Stimulated activated CD8-positive, alpha-beta memory T cell treated with anti-CD3 and anti-CD28 coated beads, Interleukin-15, amount 100 ng/mL, for 1 hour (primary cell): ENCODE data around the gene SH3BP5.

ENCODE experiments used
- DNase-seq: peaks from one replicate; pipeline ENCODE4 v3.0.0-alpha.2; 2020; ENCODE audit warnings: low read depth

The SH3BP5 gene

DNA sequence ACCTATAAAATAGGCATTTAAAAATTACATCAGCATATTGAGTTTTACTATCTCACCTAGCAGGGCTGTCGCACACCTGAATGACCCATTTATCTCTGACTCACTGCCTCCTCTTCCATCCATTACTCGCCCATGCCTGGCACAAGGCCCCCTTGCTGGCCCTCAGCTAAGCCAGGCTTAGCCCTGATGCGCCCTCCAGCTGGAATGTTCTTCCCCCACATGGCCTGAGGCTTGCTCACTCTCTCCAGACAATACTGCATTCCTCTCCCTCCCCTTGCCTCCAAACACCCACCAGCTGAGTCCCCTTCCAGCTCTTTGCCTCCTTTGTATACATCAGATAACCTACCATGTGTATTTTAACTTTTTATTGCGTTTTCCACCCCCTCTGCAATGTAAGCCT is 7.2 kb downstream of the SH3BP5 start:
- DNase-seq: no peak

DNA sequence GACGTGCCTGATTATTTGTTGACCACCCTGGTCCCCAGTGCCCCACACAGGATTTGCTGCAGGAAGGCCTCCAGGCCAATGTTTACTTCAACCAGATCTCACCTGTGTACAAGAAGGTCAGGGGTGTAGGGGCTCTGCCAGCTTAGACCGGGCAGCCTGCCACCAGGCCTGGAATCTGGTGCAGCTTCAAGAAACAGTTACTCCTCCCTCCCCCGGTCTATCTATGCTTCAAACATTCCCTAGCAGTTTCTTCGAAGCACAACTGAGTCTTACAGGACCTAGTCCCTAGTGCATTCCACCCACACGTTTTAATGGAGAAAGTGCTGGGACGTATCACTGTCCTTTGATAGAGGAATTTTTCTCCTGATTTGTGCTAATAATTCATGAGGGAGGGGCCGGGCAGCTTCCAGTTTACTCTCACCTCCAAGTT is 8.0 kb downstream of the SH3BP5 start:
- no peak for DNase-seq

DNA sequence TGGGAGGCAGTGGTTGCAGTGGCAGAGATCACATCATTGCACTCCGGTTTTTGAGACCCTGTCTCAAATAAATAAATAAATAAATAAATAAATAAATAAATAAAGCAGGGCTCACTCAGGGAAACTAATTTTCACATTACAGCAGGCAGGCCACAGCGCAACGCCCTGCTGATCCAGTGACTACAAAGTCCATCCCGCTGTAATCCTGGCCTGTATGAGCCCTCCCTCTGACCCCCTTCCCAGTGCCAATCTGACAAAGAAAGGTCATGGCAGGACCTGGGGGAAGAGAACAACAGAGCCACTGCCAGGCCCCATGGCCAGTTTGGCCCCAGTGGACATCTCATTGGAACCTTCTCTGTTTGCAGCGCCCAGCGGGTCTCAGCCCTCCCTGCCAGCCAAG is 9.3 kb downstream of the SH3BP5 start:
- no peak for DNase-seq

DNA sequence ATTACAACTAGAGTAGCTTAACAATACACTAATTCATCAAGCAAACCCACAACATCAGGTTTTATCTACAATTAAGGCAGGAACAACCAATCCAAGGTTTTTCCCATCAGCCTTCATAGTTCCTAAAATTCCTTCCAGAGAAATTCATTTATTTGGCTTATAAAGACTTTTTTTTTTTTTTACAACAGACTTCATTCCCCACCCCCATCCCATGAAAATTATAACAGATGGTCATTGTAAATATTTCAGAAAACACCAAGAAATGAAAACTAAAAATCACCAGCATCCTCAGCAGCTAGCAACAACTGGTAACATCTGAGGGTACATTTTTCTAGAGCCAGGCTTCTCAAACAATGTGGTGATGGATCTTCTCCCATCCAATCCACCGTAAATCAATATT is 11.0 kb downstream of the SH3BP5 start:
- no peak for DNase-seq

DNA sequence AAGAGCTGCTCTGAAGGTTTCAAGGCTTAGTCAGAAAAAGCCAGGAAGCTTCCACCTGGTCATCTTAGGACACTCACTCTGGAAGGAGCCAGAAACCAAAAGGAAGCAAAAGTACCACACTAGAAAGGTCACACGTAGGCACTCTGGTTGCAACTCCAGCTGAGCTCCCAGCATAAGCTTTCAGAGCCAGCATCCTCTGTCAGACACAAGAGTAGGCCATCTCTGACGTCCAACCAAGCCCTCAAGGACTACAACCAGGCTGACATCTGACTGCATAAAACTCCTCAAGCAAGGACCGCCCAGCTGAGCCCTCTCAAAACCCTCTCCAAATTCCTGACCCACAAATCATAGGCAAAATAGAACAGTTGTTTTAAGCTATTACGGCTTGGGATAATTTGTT is 12.8 kb downstream of the SH3BP5 start:
- DNase-seq: no peak

DNA sequence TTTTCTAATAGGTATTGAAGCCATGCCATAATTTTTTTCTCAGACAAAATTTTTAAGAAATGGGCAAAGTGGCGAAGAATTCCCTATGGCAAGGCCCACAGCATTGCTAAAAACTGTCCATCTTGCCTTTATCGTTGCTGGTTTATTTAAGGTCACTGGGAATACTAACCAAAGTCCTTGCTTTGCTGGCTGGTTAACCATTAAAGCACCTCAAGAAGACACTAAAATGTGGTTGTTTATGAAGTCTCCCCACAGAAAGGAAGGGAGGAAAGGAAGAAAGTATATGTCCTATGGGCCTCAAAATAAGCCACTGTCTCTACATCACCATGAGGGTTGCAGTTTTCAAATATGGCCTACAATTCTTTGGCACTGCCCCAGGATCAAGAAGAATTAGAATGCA is 13.2 kb downstream of the SH3BP5 start:
- DNase-seq: no peak

DNA sequence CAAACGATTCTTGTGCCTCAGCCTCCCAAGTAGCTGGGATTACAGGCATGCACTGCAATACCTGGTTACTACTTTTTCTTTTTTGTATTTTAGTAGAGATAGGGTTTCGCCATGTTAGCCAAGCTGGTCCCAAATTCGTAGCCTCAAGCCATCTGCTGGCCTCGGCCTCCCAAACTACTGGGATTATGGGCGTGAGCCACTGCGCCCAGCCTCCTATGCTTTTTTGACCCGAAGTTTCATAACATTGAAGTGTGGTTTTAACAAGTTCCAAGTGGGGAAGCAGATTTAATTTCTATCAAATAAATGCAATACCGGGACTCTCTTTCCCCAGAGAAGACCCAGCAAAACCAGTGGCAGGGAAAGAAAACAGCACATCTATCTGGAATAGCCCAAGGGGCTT is 13.7 kb downstream of the SH3BP5 start:
- no peak for DNase-seq

DNA sequence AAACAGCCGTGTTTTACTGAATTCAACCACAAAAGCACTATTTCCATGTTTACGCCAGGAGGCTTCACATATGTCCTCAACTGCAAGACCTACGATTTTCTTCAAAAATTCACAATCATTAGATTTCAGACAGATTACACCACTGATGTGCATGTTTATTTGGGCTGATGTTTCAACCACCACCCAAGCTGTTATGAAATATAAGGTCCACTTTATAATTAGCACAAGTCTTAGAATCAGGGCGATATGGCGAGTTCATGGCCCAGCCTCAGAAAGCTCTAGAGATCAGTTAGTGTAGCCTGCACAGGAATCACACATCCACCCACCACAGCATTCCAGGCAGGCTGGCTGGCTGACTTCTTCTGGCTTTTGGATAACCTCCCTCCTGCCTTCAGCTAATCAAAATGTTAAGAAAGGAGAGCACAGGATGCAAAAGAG is 15.4 kb downstream of the SH3BP5 start:
- DNase-seq: no peak

DNA sequence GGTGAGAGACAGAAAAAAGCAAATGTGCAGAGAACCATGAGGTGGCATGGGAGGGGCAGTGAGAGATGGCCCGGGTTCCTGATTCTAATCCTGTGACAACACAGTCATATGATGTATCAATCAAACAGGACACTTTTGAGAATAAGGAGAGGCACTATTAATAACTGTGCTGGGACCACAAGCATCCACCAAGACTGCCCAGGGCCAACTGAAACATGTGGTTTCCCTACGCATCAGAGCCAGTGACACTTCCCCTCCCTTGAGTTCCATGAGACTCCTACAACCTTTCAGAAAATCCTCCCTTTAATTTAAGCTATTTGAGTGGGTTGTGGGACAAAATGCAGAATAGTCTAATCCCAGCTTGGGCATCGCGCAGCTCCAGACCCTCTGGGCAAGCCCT is 17.4 kb downstream of the SH3BP5 start:
- no peak for DNase-seq

DNA sequence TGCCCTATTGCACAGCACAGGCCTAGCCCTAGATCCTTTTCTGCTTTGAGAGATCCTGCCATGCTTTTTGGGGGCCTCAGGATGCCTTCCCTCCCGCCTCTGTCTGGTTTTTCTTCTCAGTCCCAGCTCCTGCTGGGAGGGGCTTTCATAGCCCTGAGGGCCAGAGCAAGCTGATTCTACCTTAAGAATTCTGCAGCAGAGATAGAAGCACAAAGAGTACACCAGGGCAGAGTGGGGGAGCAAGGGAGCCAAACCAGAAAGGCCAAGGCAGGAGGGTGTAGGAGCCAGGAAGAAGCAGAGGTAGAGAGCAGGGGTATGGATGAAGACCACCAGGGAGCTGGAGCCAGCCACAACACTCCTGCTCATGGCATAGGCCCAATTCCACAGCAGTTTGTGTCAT is 18.1 kb downstream of the SH3BP5 start:
- DNase-seq: no peak

DNA sequence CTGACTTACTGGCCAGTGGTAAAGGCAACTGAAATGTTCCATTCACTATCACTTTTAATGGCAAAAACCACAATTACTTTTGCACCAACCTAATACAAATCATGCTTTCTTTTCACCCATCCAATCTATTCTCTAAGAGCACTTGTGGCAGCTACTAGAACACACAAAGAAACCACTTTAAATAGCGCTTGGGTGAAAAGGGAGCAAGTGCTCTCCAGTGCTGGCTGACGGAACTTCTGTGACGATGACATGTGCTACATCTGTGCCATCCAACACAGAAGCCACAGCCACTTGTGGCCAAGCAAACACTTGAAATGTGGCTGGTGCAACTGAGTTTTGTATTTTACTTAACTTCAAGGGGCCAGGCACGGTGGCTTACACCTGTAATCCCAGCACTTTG is 18.9 kb downstream of the SH3BP5 start:
- no peak for DNase-seq

DNA sequence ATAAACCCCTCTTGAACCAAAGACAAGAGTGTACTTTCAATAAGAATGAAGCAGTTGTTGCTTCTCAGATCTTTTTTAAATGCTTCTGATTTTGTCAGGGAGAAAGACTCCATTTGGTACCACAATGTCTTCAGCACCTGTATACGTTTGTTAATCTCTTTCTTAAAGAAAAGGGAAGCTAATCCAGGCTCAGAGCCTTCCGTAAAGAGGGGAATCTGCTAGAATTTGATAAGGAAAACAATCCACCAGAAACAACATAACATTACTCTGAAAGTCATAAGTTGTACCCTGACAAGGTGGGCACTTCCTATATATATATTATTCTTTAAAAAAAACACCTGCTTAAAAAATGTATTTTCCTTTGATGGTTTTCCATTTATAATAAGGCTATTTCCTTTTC is 19.8 kb downstream of the SH3BP5 start:
- no peak for DNase-seq

DNA sequence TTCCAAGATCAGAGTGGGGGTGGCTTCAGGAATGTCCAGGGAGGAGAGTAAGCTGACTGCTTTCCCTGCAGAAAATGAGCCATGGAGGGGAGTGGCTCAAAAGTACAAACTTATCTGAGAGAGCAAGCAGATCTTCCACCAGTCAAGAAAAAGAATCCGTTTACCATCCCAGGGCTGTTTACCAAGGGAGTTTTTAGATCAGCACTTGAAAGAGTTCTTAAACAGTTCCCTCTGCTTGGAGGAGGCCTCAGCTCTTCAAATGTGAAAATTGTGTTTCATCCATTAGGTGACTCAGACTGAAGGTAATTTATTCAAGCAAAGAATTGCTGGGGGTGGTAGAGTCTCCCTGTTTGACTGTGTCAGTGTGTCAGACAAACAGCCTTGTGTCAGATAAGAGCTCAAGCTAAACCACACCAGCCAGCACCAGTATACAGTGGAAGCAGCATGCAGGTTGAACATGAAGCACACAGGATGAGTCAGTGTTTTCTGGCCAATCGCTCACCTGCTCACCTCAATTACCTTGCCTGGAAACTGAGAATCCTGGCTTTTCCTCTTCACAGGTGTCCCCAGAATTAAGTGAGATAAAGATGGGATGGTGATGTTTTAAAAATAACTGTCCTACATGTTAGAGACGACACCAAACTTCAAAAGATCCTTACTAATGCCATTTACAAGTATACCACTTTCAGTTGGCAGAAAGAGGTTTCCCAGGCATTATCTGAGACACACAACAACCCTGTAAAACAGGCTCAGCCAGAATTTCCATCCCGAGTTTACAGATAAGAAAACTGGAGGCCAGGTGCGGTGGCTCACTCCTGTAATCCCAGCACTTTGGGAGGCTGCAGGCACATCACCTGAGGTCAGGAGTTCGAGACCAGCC is 21.7 kb downstream of the SH3BP5 start:
- no peak for DNase-seq

DNA sequence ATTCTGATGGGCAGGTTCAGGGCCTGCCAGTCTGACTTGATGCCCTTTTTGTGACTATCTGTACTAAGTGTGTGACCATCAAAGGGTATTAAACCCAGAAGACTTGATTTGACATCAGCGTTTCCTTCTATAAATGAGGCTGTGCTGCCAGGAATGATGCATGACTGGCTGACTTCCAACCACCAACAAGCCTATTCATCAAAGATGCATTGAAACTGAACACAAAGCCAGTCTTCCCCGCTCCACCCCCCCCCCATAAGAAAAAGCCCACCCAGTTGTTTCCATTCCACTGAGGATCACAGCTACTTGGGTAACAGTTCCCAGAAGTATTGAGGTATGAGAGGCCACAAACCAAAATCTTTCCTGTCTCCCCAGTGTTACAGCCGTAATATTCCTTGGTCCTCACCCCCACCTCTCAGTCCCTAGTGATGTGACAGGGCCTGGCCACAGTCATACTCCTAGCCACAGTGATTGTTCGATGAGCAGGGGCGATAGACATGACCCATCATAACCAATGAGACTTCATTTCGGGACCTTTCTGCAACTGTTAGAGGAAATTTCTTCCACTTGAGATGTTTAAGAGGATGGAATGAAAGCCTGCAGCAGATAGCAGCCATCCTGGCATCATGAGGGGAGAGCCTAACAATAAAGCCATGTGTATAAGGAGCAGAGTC is 22.6 kb downstream of the SH3BP5 start:
- no peak for DNase-seq

DNA sequence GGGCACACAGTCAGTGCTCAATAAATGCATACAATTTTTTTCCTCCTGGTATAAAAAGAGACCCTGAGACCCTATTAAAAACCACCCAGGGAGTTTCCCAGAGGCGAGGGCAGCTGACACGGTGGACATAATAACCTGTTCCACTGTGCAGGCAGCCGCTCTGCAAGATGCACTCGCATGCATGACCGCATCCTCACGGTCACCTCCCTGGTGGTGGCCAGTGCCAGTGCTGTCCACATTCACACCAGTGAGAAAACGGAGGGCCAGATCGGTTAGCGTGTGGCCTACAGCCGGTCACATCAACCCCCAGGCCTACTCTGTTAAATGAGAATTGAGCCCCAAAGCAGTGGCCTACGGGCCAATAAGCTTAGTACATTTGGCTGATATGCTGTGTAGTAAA is 24.8 kb downstream of the SH3BP5 start:
- DNase-seq: no peak

DNA sequence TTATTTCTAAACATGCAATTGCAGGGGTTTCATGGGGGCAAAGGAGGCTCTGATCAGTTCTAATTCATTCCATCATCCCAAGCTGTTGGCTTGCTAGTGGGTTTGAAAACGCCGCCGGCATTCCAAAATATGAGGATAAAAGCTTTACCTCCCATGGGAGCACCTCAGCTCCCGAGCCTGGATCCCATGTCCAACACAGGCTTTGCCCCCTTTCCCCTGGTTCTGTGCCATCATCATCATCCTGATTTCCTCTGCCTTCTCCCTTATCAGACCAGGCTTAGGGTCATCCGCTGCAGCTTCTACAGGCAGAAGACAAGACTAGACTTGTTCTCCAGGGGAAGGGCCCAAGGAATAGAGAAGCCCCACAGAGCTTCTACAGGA is 25.4 kb downstream of the SH3BP5 start:
- no peak for DNase-seq

DNA sequence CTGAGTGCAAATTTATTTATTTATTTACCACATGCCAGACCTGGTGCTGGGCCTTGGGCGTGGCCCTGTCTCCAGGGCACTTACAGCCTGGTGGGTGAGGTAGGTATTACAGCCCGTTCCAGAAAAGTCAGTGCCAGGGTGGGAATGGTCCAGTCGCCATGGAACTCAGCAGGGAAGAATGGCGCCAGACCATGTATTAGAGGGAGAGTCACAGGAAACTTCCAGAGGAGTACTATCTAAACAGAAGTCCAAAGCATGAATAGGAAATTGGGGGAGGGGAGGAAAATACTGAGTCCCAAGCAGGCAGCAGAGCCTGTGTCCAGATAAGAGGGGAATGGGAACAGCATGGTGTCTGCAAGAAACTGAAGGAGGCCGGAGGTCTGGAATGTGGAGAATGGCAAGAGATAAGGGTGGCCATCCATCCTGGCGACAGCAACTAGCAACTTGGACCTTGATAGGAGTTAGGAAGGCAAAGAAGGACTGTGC is 27.0 kb downstream of the SH3BP5 start:
- no peak for DNase-seq

DNA sequence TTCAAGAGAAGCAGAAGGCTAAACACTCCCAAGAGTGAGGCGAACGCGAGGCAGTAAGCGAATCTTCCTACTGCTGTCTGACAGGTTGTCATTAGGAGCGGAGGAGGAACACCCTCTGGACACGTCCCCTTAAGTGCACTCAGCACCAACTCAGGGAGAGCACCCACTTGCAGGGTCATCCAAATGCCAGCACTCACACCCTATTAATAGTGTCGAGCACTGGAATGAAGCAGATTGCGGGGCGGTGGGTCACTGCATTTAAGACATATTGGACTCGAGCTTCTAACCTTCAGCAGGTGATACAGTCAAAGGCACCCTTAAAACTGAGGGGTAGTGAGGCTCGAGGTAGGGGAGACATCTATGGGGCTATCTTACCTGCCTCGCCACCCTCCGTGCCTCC is 28.7 kb downstream of the SH3BP5 start:
- DNase-seq: no peak

DNA sequence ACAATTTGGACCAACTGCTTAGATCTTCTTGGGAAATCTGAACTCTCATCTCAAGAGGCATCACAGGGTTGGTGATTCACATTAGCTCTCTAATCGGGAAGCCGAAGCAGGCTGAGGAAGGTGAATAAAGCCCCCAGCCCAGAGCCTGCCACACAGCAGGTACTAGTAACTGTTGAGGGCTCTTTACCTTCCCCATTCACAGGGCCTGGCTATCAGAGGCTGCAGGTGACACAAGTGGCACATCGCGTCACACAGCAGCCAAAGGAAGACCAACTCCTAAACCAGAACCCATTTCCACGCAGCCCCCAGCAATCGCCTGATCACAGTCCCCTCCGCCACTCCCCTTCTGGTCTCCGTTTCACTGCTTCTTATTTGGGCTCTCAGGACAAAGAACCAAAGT is 29.2 kb downstream of the SH3BP5 start:
- no peak for DNase-seq

DNA sequence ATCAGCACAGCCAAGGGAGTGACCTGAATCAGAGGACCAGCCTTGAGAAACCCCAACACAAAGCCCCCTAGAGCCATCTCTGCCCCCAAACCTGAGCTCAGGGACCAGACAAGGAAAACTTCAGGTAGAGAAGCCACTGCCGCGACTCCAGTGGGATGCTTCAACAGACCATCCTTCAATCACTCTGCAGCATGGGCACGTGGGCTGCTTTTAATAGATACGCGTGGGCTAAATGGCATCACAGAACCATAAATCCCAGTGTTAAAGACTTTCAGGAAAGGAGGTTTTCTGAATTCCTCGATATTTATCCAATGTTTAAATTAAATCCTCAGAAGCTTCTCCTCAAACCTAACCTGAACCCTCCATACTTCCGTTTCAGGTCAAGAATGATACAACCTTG is 30.6 kb downstream of the SH3BP5 start:
- DNase-seq: no peak

DNA sequence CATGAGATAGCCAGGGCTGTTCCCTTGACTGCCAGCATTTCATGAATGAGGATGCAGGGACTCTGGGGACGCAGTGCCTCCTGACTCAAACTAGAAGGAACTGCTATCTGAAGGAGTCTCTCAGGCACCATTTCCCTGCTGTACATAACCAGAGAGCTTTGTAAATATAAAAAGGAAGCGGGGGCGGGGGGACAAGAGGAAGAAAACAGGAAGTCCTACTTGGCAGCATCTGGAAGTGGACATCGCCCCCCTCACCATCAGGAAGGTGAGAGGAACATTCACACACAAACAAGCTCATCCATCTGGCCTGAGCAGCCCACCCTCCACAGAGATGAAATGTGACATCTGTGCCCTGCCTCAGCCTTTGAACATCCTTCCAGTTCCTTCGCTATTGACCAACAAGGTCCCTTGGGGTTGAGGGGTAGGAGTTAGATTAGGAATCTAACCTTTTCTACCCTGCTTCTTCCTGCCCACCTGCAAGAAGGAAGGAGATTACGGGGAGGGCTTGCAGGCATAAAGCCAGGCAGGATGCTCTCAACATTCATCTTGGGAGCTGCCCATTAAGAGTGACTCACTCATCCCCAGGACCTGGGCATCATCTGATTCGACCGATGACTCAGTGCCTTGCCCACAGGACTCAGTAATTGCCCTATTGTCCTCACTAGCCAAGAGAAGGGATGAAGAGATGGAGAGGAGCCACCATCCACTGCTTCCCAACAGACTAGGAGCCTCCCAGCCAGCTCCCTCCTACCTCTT is 31.9 kb downstream of the SH3BP5 start:
- no peak for DNase-seq

DNA sequence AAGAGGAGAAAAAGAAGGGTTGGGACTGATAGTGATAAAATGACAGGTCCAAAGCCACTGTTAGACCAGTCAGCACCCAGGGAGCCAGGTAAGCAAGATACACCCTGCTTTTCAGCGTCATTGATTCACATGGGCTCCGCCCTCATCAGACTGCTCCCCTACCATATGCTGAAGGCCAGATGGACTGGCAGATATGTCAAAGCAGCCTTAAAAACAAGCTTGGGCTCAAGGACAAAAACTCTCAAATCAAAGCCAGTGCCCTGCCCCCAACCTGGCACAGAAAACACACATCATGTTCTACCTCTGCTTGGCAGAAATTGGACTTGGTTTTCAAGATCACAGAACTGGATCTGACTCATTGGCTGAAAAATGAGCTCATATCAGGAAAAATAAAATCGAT is 33.4 kb downstream of the SH3BP5 start:
- no peak for DNase-seq

DNA sequence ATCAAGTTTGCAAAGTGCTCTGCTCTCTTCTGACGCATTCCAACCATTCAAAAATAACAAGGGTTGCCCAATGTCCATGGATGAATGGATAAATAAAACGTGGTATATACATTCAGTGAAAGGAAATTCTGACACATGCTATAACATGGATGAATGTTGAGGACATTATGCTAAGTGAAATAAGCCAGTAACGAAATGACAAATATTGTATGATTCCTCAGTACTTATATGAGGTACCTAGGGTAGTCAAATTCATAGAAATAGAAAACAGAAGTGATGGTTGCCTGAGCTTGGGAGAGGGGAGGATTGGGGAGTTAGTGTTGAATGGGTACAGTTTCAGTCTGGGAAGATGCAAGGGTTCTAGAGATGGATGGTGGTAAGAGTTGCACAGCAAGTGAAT is 33.9 kb downstream of the SH3BP5 start:
- DNase-seq: no peak
